GM18868 (cell line): ENCODE results near the gene CSRNP3.

Experiments used
- ATAC-seq: cut with Tn5 transposase; IDR thresholded peaks from one replicate; pipeline ENCODE4 v1.9.1; 2021; ENCODE audit warnings: mild to moderate bottlenecking, moderate library complexity; ENCODE audit not compliant: unreplicated experiment

The CSRNP3 gene

DNA sequence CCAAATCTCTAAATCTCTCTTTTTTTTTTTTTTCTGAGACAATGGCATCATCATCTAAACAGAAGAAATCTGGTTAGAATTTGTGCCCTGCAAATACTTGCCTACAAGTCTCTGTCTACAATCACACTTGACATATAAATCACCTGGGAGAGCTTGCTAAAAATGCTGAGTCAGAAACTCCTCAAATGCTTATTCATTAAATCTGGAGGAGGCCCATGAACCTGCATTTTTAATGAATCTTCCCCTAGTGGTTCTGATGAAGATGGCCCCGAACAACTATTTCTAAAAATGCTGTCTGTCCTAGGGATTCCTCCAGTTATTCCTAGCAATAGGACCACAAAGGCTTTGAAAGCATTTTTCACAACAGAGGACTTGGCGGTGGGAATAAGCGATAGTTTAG lies 1.6 kb upstream of the CSRNP3 start:
- no peak for ATAC-seq

DNA sequence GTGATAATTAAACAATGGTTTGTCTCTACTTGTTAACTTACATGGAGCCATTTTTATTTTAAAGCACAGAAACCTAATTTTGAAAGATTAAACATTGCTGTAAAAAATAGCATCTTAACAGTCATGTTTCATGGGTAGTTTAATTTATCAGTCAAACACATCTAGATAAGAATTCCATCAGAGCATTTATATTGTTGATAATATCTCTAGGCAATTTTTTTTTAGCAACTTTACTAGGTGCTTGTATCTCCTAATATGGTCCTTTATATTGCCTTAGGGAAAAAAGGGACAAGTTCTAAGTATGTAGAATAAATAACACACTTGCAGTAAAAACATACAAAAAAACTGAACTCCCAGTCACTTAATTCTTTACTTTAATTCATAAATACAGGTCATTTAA lies 863 bp downstream of the CSRNP3 start:
- no peak for ATAC-seq

DNA sequence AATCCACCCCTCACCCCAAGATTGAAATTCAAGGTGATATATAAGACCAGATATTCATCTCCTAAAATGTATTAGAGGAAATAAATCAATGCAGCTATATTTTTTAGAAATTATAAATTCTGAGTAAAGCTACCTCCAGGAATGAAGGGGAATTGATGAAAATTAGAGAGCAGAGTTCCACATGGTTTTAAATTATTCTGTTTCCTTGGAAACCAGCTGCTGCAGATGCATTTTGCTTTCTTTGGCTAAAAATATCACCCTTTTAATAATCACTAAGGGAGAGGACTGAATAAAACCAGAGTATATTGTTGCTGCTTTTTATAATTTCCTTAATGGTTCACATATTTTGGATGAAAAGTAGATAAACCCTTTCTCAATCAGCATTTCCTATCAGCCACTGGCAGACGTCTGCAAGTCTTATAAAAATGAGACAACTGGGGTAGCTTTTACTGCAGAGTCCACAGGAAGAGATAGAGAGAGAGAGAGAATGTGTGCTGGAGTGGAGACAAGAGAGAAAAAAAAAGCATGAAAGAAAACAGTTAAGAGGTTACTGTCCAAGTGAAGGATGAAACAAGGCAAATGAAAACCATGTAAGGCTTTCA lies 2.0 kb downstream of the CSRNP3 start:
- no peak for ATAC-seq

DNA sequence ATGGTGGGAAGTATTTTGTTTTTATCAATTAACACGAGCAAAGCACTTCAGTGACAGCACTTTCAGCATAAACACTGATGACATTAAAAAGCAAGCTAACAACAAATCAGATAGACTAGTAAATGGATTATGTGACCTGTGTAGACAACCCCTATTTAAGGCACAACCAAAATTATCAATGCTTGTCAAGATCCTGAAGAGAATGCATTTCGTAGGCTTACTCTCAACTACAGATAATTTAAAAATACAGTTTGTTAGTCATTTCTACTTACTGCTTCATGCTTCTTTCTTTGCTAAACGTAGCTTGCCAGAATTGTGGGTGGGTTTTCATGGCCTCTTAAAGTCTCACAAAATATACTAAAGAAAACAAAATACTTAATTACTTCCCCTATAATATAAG lies 3.4 kb downstream of the CSRNP3 start:
- no peak for ATAC-seq

DNA sequence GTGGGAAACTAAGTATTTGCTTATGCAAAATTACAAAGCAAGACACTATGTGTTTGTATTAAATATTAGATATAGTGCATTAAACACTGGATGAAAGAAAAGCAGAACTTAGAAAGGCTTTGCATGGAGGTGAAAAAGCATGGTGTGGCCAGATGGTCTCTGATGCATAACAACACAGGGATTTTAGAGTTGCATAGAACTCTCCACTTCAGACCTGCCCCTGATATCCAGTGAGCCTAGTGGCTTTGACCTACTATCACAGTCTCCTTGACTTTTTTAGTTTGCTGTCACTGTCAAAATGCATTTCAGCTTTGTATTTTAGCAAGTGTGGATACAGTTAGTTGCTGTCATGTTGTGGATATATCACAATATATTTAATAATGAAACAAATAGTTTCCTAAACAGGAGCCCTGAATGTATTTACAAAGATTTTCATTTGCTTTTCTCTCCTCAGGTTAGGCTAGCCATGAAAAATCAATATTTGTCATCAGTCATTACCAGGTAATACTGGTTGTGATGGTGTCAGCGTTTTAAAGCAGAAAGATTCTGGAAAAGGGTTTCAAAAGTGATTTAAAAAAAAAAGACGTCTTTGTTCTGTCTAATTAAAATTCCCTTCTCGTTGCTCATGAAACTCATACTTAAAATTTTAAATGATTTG lies 5.2 kb downstream of the CSRNP3 start:
- no peak for ATAC-seq

DNA sequence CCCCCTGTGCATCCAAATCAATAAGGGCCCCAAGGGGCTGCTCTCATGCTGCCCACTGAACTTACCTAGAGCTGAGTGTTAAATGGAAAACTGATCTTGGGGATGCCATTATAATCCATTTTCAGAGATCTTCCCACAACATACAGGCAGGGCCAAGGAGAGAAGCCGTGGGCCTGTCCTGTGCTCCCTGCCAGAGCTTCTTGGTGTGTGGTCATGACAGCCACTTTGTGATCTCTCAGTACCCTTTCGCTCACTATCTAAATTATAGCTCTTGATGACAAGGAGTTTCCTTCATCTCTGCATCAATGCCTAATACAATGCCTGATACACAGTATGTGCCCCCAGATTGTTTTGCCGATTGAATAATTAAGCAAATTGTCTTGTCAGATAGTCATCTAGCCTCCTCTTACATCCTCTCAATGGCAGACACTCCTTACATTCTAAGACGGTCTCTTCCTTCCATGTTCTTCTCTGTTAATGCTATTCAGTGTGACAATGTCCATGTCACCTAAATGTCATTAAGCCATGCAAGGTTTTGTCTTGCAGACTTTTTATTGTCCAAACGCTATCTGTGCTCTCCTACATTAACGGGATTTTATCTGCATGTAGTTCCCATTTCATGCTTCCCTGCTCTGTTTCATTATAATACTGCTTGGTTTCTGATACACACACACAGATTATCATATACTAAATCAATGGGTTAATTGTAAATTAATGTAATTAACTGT lies 5.9 kb downstream of the CSRNP3 start:
- no peak for ATAC-seq

DNA sequence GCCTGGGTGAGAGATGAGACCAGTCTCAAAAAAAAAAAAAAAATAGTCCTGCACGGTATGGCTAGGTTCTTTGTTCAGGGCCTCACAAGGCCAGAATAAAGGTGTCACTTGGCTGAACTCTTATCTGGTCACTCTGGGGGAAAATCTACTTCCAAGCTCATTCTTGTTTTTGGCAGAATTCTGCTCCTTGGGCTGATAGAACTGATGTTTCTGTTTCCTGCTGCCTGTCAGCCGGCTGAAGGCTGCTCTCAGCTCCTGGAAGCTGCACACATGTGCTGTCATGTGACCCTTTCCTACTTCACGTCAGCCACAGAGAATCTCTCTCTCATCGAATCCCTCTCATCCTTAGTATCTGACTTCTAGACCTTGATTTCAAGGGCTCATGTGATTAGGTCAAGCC lies 10.4 kb downstream of the CSRNP3 start:
- no peak for ATAC-seq

DNA sequence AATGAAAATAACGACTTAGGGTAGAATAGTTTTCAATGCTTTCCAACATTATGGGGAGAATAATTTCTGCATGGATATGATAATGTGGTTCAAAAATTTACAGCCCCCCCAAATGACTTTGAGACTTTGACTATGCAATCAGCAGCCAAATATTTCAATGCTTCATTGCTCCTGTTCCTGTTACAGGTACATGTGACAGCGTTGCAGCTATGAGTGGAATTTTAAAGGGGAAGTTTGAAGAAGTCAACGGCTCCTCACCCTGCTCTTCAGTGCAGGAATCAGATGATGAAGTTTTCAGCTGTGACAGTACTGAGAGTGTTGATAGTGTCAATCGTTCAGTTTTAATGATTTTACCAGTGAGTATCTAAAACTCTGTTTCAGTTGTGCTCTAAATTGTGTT lies 25.1 kb downstream of the CSRNP3 start:
- ATAC-seq, result no peak

DNA sequence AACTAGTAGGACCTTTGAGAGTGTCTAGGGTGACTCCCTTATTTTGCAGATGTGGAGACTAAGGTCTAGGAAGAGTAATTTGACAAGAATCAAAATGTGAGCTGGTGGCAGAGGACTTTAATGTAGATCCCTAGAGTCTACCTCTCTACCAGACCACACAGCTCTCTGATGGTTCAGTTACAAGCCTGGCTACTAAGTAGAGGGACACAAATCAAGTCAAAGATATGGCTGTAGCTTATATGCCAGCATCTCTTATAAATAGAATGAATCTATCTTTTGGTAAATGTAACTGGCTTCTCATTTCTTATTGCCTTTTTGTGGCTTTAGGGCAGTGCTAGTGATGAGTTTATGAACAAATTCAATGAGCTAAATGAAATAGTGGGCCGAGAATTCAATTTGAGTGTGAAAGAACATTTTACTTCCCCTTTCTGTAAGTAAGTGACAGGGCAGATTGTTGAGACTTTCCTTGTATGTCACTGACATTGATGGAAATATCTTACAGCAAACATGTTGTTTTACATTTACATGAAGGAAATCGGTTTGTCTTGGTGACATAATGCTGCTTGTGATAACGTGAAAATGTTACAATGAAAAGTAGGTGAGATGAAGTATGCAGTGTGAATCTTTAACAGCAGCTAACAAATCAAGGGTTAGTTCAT lies 28.3 kb downstream of the CSRNP3 start:
- peak; percentile 45 for ATAC-seq

DNA sequence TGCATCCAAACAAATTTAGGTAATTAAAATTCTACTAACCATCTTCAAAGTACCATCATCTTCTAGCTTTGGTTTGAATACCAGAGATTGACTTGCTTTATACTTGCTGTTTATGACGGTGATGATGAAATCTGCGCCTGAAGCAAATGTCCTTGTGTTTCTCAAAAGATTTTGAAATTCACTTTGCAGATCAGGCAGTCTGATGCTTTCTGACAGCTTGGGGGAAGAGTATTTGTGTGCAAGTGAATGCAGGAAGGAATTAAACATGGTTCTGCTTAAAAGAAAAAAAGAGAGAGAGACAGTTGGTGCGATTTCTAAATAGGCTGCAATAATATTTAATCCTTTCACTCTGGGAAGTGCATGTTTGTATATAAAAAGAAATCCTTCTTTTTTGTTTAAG lies 29.6 kb downstream of the CSRNP3 start:
- ATAC-seq, result no peak

DNA sequence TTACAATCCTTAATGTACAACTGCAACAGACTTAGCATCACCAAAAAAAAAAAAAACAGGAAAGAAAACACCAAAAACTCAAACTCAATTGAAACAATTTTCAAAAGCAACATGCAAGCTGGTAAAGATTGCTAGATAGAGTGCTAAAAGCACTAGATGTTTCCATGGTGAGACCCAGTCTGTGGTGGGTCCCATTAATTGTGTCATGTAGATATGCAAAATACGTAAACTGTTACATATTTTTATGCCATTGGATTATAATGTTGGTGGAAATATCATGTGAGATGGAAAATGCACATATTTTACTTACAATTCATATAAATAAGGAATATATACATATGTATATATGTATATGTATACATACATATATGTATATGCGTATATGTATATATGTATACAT lies 30.5 kb downstream of the CSRNP3 start:
- no peak for ATAC-seq

DNA sequence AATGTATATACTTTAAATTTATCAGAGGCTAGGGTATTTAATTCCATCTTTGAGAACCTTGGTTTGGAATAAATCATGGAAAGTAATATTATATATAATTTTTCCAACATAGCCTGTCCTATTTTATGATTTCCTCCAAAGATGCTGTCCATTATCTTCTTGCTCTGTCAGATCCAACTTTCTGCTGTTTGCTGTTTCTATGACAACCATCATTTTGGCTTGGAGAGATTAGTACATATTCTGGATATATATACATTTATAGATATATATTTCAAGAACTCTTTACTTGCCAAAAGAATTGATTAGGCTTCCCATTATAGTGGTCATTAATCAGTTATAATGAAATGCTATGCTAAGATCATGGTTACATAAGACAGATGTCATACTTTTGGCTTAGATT lies 31.3 kb downstream of the CSRNP3 start:
- no peak for ATAC-seq

DNA sequence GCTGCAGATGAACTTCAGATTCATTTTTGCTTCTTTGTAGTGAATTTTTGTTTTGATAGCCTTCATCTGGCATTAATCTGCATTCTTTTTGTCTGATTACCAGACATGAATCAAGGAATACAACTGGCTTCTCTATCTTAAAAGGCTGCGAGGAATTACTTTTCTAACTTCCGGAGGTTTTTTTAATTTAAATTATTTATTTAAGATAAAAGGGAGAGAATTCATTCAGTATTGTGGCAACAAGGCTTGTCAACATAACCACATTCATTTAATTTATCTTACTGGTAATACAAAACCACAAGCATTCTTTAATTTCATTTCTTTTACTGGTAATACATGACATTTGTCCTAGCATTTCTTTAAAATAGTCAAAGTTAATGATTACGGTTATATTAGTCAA lies 36.0 kb downstream of the CSRNP3 start:
- no peak for ATAC-seq

DNA sequence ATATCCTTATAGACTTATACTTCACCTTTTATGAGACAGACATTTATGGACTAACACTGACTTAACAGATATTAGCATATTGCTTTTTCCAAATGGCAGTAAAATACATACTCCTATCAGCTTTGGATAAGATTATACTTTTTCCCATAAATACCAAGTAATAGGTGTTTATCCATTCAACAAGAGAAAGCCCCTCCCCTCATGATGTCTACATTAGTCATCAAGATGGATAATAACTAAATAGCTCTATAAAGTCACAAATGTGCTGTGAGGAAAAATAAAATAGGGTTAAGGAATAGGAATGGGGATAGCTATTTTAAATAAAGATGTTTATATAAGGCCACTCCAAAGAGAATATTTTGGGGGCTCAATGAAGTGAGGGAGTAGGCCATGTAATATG lies 39.4 kb downstream of the CSRNP3 start:
- no peak for ATAC-seq

DNA sequence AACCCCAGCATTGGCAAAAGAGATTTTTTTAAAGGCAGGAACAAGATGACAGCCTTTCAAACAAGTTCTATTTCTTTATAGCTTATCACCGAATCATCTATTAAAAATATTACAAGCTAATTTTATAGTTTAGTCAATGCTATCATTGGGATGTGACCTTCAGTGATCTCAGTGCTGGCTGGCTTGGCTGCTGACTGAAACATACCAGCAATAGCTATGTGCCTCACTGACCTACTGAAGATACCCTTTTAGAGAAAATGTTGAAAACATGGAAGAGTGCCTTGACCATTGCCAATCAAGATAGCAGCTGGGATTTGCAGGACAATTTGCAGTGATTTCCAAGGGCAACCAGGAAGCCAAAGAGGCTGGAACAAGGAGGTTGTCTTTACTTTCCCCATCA lies 44.0 kb downstream of the CSRNP3 start:
- no peak for ATAC-seq

DNA sequence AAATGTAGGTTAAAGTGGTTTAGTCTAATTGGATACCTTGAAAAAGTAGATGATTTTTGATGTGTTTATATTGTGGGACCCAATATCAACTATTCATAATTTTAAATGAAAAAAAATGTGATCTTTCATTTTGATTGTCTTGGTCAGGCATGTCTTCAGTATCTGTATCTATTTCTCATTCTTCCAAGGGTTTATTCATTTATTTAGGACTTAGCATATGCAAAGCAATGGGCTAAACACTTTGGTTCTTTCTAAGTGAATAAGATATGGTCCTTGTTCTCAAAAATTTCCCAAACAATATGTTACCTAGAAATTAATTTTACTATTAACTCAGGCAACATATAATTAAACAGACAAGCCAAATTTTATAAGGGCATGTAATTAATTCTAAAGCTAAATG lies 49.1 kb downstream of the CSRNP3 start:
- no peak for ATAC-seq

DNA sequence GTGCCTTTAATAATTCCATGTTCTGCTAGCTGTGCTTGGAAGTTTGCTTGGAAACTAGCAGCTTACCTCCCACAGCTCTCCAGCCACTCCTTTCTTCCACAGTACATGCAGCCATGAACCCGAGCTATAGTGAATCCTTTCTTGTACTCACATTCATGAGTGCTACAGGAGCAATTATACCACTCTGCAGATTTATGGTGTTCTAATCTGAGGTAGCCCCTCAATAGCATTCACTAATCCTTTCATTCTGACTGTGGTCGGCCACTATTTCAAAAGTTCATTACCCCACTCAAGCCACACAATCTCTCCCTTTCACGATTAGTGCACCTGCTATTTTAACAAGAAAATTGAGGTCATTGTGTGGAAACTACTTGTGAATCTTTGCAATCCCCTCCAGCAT lies 53.2 kb downstream of the CSRNP3 start:
- no peak for ATAC-seq

DNA sequence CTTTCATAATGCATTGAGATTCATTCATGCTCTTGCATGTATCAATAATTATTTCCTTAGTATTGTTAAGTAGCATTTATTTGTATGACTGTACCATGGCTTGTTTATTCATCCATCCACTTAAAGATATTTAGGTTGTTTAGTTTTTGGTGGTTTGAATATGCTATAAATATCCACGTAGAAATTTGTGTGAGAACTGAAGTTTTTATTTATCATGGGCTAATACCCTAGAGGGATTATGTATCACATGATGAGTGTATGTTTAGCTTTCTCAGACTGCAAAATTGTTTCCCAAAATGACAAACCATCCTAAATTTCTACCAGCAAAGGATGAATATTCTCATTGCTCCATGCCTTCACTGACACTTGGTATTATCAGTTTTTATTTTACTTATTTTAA lies 55.2 kb downstream of the CSRNP3 start:
- ATAC-seq, result no peak

DNA sequence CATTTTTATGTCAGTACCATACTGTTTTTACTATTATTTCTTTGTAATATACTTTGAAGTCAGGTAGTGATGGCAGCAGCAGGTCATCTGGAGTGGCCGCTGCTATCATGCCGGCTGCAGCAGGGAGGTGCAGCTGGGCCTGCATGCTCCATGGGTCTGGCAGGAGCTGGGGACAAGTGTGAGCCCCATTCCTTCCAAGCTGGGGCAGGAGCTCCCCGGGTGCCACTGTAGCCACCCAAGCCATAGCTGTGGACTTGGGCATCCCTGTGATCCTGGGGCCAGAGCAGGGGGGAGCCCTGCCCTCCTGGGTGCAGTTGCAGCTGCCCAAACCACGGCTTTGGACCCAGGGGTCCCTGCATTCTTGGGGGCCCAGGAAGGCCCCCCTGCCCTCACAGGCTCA lies 59.2 kb downstream of the CSRNP3 start:
- ATAC-seq, result peak; percentile 9

DNA sequence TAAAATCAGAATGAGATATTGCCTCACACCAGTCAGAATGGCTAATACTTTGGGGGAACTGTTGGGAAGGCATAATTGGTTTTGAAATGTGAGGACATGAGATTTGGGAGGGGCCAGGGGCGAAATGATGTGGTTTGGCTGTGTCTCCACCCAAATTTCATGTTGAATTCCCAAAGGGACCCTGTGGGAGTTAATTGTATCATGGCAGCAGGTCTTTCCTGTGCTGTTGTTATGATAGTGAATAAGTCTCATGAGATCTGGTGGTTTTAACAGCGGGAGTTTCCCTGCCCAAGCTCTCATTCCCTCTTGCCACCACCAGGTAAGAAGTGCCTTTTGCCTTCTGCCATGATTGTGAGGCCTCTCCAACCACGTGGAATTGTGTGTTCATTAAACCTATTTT lies 59.6 kb downstream of the CSRNP3 start:
- peak; percentile 79 for ATAC-seq

DNA sequence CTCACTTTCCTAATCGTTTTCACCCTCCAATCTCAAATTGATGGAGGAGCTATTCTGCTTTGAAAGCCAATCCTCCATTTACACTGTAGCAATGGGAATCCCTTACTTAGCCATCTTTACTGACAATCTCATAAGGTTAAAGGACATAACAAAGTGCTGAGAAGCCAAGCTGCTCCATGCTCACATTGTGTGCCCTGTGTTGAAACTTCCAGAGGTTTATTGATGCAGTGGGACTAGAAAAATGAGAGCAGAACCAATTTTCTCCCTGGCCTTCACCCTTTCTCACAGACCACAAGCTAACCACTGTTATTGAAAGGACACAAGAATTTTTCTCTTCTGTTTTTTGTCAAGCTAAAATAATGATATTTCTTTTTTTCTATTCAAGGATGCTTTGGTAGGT lies 63.8 kb downstream of the CSRNP3 start:
- no peak for ATAC-seq

DNA sequence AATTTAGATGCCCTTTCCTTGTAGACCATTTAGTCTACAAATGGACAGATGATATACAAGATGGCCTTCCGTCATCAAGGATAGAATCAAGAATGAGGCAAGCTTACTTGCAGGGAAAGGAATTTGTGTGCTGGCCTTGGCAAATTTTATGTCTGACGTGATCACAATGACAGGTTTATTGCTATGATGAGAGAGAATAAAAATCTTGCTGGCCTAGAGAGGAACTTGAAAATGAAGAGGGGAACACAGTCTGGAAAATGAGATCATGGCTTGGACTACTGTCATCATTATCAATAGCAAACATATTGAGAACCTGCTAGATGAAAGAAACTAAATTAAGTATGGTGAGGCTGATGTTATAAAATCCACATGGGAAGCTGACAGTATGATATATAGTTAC lies 66.0 kb downstream of the CSRNP3 start:
- no peak for ATAC-seq
